Lung microvascular endothelial cell (primary cell): ENCODE data around the gene ARSB. TPM values are rescaled to one million over a fixed set of nuclear protein-coding genes. Genes with fewer than 3 reads are reported as not detected.

Experiments
- total RNA-seq: library from RNA; depleted of rRNA; stranded (reverse); fragments of >200 nt; gene quantifications from 2 replicates; pipeline ENCODE4 v1.2.1, GENCODE V29; 2014

The ARSB gene
- total RNA-seq, 1 donor from 2014 or later: 11.7 TPM

Other genes starting within 250 kb of the ARSB start
- gene DMGDH, start 84.4 kb upstream of the ARSB start, total RNA-seq: 0.22 and 0.40 TPM in 2 replicates
- gene BHMT2, start 84.5 kb upstream of the ARSB start, total RNA-seq: 2.4 and 7.7 TPM in 2 replicates
- not detected in 2 replicates for gene BHMT, start 126.5 kb upstream of the ARSB start, total RNA-seq